Measurements from ENCODE around the gene CATSPER1.

DNA sequence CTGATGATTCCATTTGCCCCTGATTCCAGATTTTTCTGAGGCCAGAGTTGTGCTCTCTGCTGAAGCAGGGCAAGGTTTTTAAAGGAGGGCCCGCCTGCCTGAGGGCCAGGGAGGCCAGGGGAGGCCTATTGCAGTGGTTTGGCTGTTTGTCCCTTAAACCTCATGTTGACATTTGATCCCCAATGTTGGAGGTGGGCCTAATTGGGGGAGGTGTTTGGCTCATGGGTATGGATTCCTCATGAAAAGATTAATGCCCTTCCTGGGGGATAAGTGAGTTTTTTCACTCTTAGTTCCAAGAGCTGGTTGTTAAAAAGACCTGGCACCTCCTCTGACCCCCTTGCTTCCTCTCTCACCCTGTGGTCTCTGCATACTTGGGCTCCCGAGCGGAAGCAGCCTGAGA, 13.5 kb upstream of the CATSPER1 start:
- TF ChIP-seq CTCF (IDR thresholded peaks at IDR 0.05): no peak
- no peak for TF ChIP-seq EP300 (IDR thresholded peaks at IDR 0.05)
